Thyroid gland (tissue), 4 donors: ENCODE results near the gene PARD3B.

ENCODE experiments used
- CTCF ChIP-seq, 6 experiments: fragments of 200-600 bp in 3 of 6; fragments of 450-650 bp in 3 of 6; sonication (generic) in 3 of 6; IDR thresholded peaks; one replicate each; pipeline ENCODE4 v1.5.1; 2016 to 2019; ENCODE audit warnings: antibody characterized with exemption in 6 of 6, mild to moderate bottlenecking in 2 of 6, inconsistent platforms in 1 of 6, moderate library complexity in 1 of 6
- POLR2A ChIP-seq, 2 donors: fragments of 450-650 bp; IDR thresholded peaks; one replicate each; pipeline ENCODE4 v1.6.1; 2017; ENCODE audit warnings: antibody characterized with exemption in 2 of 2, mild to moderate bottlenecking in 2 of 2, moderate library complexity in 1 of 2

- TF ChIP-seq CTCF (IDR thresholded peaks at IDR 0.05) (no peak), POLR2A (IDR thresholded peaks at IDR 0.05) (no peak)
Measured at GRCh38 chr2:205662206-205662965, 1117.1 kb downstream of the PARD3B start.
